ENCODE results near the gene EIF4A3. TPM values are rescaled to one million over a fixed set of nuclear protein-coding genes. Genes with fewer than 3 reads are reported as not detected.

Gene EIF4A3
- total RNA-seq, 3 donors from 2014 or later (not counting 1 experiment from before 2014, with no cell fraction given): 86.2 to 88.6 (median 88.0) TPM

- H3K36me3 ChIP-seq (ENCODE audit: control insufficient read depth, insufficient read depth, low read length): no peaks in the 10 kb centered on the region
- no peak for TF ChIP-seq CTCF (IDR thresholded peaks at IDR 0.05)
- peaks cover 7% of the 10 kb centered on the region for H3K4me1 ChIP-seq (ENCODE audit: control insufficient read depth, insufficient read depth, low read length)
- ATAC-seq: no peak
- H3K4me3 ChIP-seq (ENCODE audit: low read length): no peak overlapping the region
- H3K9me3 ChIP-seq (ENCODE audit: control insufficient read depth, insufficient read depth, low read length): no peaks in the 10 kb centered on the region
- intact Hi-C loops (cut with micrococcal nuclease): no loop called here
- Mint-ChIP-seq H3K4me1 (peaks cover 0 to 6% of the 10 kb centered on the region in 2 donors), H3K36me3 (no peaks in the 10 kb centered on the region), H3K27ac (no peak overlapping the region), H3K9me3 (no peaks in the 10 kb centered on the region), H3K27me3 (ENCODE audit: low read depth in 2 of 2) (no peaks in the 10 kb centered on the region), H3K4me3 (no peak overlapping the region)
- H3K27ac ChIP-seq (ENCODE audit: low read length): no peak overlapping the region
- WGBS (ENCODE audit: insufficient coverage): 87% methylated on average over 15 of the region's 15 CpGs
- no peak for DNase-seq
- no peaks in the 10 kb centered on the region for H3K27me3 ChIP-seq (ENCODE audit: control insufficient read depth, insufficient read depth, low read length)
Observed at GRCh38 chr17:80084773-80085172, 62.2 kb downstream of the EIF4A3 start.

Other genes starting within 250 kb of the EIF4A3 start
- gene TBC1D16, start 111.3 kb downstream of the EIF4A3 start, total RNA-seq: under 1 TPM; 0.49 to 1.00 (median 0.65) TPM
- gene CCDC40, start 110.5 kb downstream of the EIF4A3 start, total RNA-seq: 1 to 10 TPM in 2 of 3 donors, under 1 TPM in 1; 0.95 to 2.4 (median 1.5) TPM
- gene GAA, start 45.5 kb downstream of the EIF4A3 start, total RNA-seq: 10 to 100 TPM; 28.5 to 35.8 (median 32.9) TPM
- gene CARD14, start 22.9 kb upstream of the EIF4A3 start, total RNA-seq: under 1 TPM in 2 of 3 donors, not detected in 1; 0.12 to 0.38 TPM
- gene SGSH, start 73.2 kb upstream of the EIF4A3 start, total RNA-seq: 10 to 100 TPM; 73.4 to 96.5 (median 74.1) TPM
- 10 to 100 TPM; 33.9 to 37.6 (median 35.8) TPM for gene SLC26A11, start 73.3 kb upstream of the EIF4A3 start, total RNA-seq
- 1,000 to 10,000 TPM in 2 of 3 donors, 100 to 1,000 TPM in 1; 929 to 1,120 (median 1,060) TPM for gene RNF213, start 113.7 kb upstream of the EIF4A3 start, total RNA-seq